IMR-90 (cell line): ENCODE results near the gene PLEK. TPM values are rescaled to one million over a fixed set of nuclear protein-coding genes. Genes with fewer than 3 reads are reported as not detected.

Experiments used
- ATAC-seq: fragments of 200-7000 bp; cut with Tn5 transposase; 2 replicates; pipeline ENCODE4 v1.9.1; 2020; ENCODE audit warnings: low read depth, mild to moderate bottlenecking, moderate library complexity
- BruUV-seq: library from RNA; stranded (reverse); fragments of 400-500 nt; replicated peaks from 2 replicates; lab custom pipeline; 2021; lab: Mats Ljungman, UMichigan
- CTCF ChIA-PET: fragments of 300-600 bp; formaldehyde crosslinking; extraction: SDS; loops from one replicate; lab custom pipeline; 2021; ENCODE audit warnings: antibody characterized with exemption; lab: Yijun Ruan, JAX
- POLR2A ChIA-PET: fragments of 300-600 bp; sonication (Branson Sonifier 250); formaldehyde crosslinking; loops from one replicate; lab custom pipeline; 2022; ENCODE audit warnings: antibody characterized with exemption; ENCODE audit not compliant: unreplicated experiment; lab: Charles Lee
- DNase-seq: peaks from one replicate; pipeline ENCODE4 v3.0.0; 2013
- H2AFZ ChIP-seq: replicated peaks from 2 replicates; pipeline ENCODE3; 2013; ENCODE audit warnings: low read length, mild to moderate bottlenecking; ENCODE audit not compliant: poor library complexity
- H2AK5ac ChIP-seq: 2 replicates; pipeline ENCODE4 v1.6.1; 2013; ENCODE audit warnings: low read depth, low read length, inconsistent platforms
- H2AK9ac ChIP-seq: replicated peaks from 2 replicates; pipeline ENCODE3; 2013; ENCODE audit warnings: mild to moderate bottlenecking, low read depth, low read length, moderate library complexity; ENCODE audit not compliant: poor library complexity
- H2BK120ac ChIP-seq: 2 replicates; pipeline ENCODE4 v1.6.1; 2013; ENCODE audit warnings: low read depth, low read length, inconsistent platforms
- H2BK15ac ChIP-seq: 3 replicates; pipeline ENCODE4 v1.6.1; 2013; ENCODE audit warnings: low read depth, low read length, inconsistent platforms
- H2BK20ac ChIP-seq: 2 replicates; pipeline ENCODE4 v1.6.1; 2013; ENCODE audit warnings: low read depth, mild to moderate bottlenecking, inconsistent platforms, low read length, moderate library complexity
- H2BK5ac ChIP-seq: 2 replicates; pipeline ENCODE4 v1.6.1; 2013; ENCODE audit warnings: mild to moderate bottlenecking, low read depth, low read length, inconsistent platforms; ENCODE audit not compliant: poor library complexity, severe bottlenecking
- H3K14ac ChIP-seq: replicated peaks from 2 replicates; pipeline ENCODE4 v1.6.1; 2013; ENCODE audit warnings: low read depth, low read length, inconsistent platforms
- H3K18ac ChIP-seq: 2 replicates; pipeline ENCODE4 v1.6.1; 2013; ENCODE audit warnings: low read depth, low read length, control low read depth
- H3K23ac ChIP-seq: 2 replicates; pipeline ENCODE4 v1.6.1; 2013; ENCODE audit warnings: low read depth, low read length, inconsistent platforms
- H3K27ac ChIP-seq: 2 replicates; pipeline ENCODE4 v1.5.1; 2013; ENCODE audit warnings: mild to moderate bottlenecking, control low read depth, low read length; ENCODE audit not compliant: insufficient read depth
- H3K27me3 ChIP-seq: 2 replicates; pipeline ENCODE4 v1.6.1; 2013; ENCODE audit warnings: low read length; ENCODE audit not compliant: control insufficient read depth, insufficient read depth
- H3K36me3 ChIP-seq: 2 replicates; pipeline ENCODE4 v1.6.1; 2013; ENCODE audit warnings: low read length, mixed read lengths; ENCODE audit not compliant: control insufficient read depth, insufficient read depth
- H3K4ac ChIP-seq: 2 replicates; pipeline ENCODE4 v1.6.1; 2013; ENCODE audit warnings: low read depth, low read length, inconsistent platforms
- H3K4me1 ChIP-seq: 2 replicates; pipeline ENCODE4 v1.6.1; 2013; ENCODE audit warnings: low read length, mixed read lengths; ENCODE audit not compliant: control insufficient read depth, insufficient read depth
- H3K4me2 ChIP-seq: 2 replicates; pipeline ENCODE4 v1.6.1; 2013; ENCODE audit warnings: low read depth, mild to moderate bottlenecking, control low read depth, low read length, moderate library complexity
- H3K4me3 ChIP-seq: 2 replicates; pipeline ENCODE4 v1.5.1; 2013; ENCODE audit warnings: low read depth, mild to moderate bottlenecking, control low read depth, low read length, moderate library complexity; ENCODE audit not compliant: insufficient read depth
- H3K56ac ChIP-seq: 2 replicates; pipeline ENCODE4 v1.6.1; 2013; ENCODE audit warnings: low read length, inconsistent platforms; ENCODE audit not compliant: insufficient read depth; ENCODE audit errors: extremely low read depth
- H3K79me1 ChIP-seq, 2 experiments: 2 replicates each; pipeline ENCODE4 v1.6.1; 2013; ENCODE audit warnings: low read length in 2 of 2, inconsistent platforms in 1 of 2, low read depth in 1 of 2
- H3K9ac ChIP-seq: 2 replicates; pipeline ENCODE4 v1.6.1; 2013; ENCODE audit warnings: low read depth, low read length, control low read depth
- H3K9me1 ChIP-seq: 2 replicates; pipeline ENCODE4 v1.6.1; 2013; ENCODE audit warnings: low read length, inconsistent platforms; ENCODE audit not compliant: insufficient read depth
- H3K9me3 ChIP-seq: 2 replicates; pipeline ENCODE4 v1.6.1; 2013; ENCODE audit warnings: low read length; ENCODE audit not compliant: control insufficient read depth, insufficient read depth
- H4K20me1 ChIP-seq: 2 replicates; pipeline ENCODE4 v1.6.1; 2013; ENCODE audit warnings: low read length, inconsistent platforms; ENCODE audit not compliant: insufficient read depth
- H4K5ac ChIP-seq: 2 replicates; pipeline ENCODE4 v1.6.1; 2013; ENCODE audit warnings: mild to moderate bottlenecking, low read depth, low read length, control low read depth
- H4K8ac ChIP-seq, 2 experiments: 2 replicates each; pipeline ENCODE4 v1.6.1; 2013; ENCODE audit warnings: low read depth in 2 of 2, low read length in 2 of 2, control low read depth in 1 of 2, inconsistent platforms in 1 of 2
- H4K91ac ChIP-seq: 2 replicates; pipeline ENCODE4 v1.6.1; 2013; ENCODE audit warnings: low read depth, low read length, inconsistent platforms; ENCODE audit not compliant: insufficient read depth
- BHLHE40 ChIP-seq: fragments of 150-350 bp; IDR thresholded peaks from 2 replicates; pipeline ENCODE4 v1.6.1; 2016; ENCODE audit warnings: mild to moderate bottlenecking, low read depth, low read length
- CEBPB ChIP-seq: IDR thresholded peaks from 2 replicates; pipeline ENCODE4 v1.6.1; 2012; ENCODE audit warnings: low read depth, low read length, improper control_type of control experiment
- CHD1 ChIP-seq: IDR thresholded peaks from 2 replicates; pipeline ENCODE4 v1.6.1; 2012; ENCODE audit warnings: low read depth, low read length, improper control_type of control experiment
- FOS ChIP-seq: fragments of 150-350 bp; IDR thresholded peaks from 2 replicates; pipeline ENCODE4 v1.6.1; 2016; ENCODE audit warnings: low read depth, low read length
- MAZ ChIP-seq: IDR thresholded peaks from 2 replicates; pipeline ENCODE4 v1.6.1; 2012; ENCODE audit warnings: low read depth, mild to moderate bottlenecking, low read length, improper control_type of control experiment, moderate library complexity, borderline replicate concordance
- NFE2L2 ChIP-seq: fragments of 150-350 bp; IDR thresholded peaks from 2 replicates; pipeline ENCODE4 v1.6.1; 2016; ENCODE audit warnings: low read depth, mild to moderate bottlenecking, low read length
- POLR2A ChIP-seq: IDR thresholded peaks from 2 replicates; pipeline ENCODE4 v1.6.1; 2012; ENCODE audit warnings: mild to moderate bottlenecking, low read depth, low read length
- RAD21 ChIP-seq: IDR thresholded peaks from 2 replicates; pipeline ENCODE4 v1.6.1; 2012; ENCODE audit warnings: low read length, improper control_type of control experiment
- RCOR1 ChIP-seq: IDR thresholded peaks from 2 replicates; pipeline ENCODE4 v1.6.1; 2012; ENCODE audit warnings: mild to moderate bottlenecking, low read length, improper control_type of control experiment; ENCODE audit not compliant: insufficient replicate concordance
- WGBS, 2 experiments: methylation state at CpG; one replicate each; pipeline versions ENCODE4 v1.1.5 to v1.1.7; 2013; ENCODE audit warnings: missing lambda C conversion rate in 2 of 2; ENCODE audit not compliant: insufficient read length in 1 of 2; ENCODE audit errors: extremely low coverage in 2 of 2; 5-methylcytosine and 5-hydroxymethylcytosine counted together
- dilution Hi-C: fragments of 300-500 bp; cut with HindIII; formaldehyde crosslinking; loops from one replicate; pipeline ENCODE4 v1.14.3; 2018; ENCODE audit warnings: low sequenced_read_pairs; ENCODE audit not compliant: unreplicated experiment
- in situ Hi-C: fragments of 300-500 bp; cut with MboI; formaldehyde crosslinking; loops from 3 replicates; pipeline ENCODE4 v1.14.3; 2019; ENCODE audit warnings: low sequenced_read_pairs, inconsistent platforms, mixed read lengths
- intact Hi-C: fragments of 100-400 bp; cut with micrococcal nuclease; formaldehyde crosslinking; loops from 2 replicates; pipeline ENCODE4 v1.10.0; 2022
- polyA plus RNA-seq, 3 experiments: library from polyadenylated mRNA; depleted of rRNA; stranded (reverse); fragments of >200 nt; gene quantifications; 2 replicates each; pipeline ENCODE4 v1.2.3, GENCODE V29; 2012; ENCODE audit warnings: low replicate concordance in 1 of 3
- total RNA-seq: library from RNA; depleted of rRNA; stranded (reverse); fragments of >200 nt; gene quantifications from 2 replicates; pipeline ENCODE4 v1.2.3, GENCODE V29; 2012
- TF ChIP-seq, protein P1 (sequence below): fragments of 150-350 bp; IDR thresholded peaks from 2 replicates; pipeline ENCODE4 v1.6.1; 2016; ENCODE audit warnings: low read depth, mild to moderate bottlenecking, low read length, moderate library complexity, borderline replicate concordance
- TF ChIP-seq, protein P2 (sequence below): fragments of 150-350 bp; IDR thresholded peaks from 2 replicates; pipeline ENCODE4 v1.6.1; 2017; ENCODE audit warnings: mild to moderate bottlenecking, antibody characterized with exemption, low read length, low read depth
- TF ChIP-seq, protein P3 (sequence below): conservative IDR thresholded peaks from 2 replicates; pipeline ENCODE4 v1.5.1; 2012; ENCODE audit warnings: mild to moderate bottlenecking, low read depth, low read length, improper control_type of control experiment

Gene PLEK
- total and polyA plus RNA-seq, 2 of the 4 experiments (the other 2 are of a cell fraction), result under 0.01 TPM; not detected in 1

DNA sequence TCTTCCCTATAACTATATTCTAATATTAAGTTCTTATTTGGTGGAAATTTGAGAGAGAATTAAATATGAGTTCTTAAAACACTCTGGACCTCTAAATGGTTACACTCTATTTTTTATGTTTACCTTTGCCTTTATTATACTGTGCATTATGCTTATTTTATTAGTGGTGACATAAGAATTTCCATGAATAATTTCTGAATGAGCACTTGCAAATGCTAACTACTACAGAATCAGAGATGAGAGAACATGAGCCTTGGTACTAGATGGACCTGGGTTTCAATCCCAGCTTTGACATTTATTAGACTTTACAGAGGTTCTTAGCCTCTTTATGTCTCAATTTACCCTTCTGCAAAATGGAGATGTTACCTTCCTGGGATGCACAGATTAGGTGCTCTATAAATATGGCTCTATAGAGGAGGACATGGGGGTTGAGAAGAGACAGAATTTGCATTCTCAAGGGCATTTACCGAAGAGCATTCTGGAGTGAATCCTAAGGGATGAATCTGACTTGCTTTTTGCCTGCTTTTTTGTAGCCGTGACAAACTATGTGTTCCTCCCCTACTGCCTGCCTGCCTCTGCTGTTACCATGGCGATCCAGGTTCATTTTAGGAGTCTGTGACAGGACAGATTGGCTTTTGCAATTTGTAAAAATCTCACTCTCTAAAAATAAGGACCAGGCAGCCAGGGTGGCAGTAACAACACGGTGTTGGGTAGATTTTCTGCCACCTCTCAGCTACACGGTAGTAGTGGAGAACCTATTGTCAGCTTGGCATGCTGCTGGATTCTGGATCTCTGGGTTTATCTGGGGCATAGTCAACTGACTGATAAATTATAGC is 24.6 kb upstream of the PLEK start (continued):
- TF ChIP-seq, protein P1, sequence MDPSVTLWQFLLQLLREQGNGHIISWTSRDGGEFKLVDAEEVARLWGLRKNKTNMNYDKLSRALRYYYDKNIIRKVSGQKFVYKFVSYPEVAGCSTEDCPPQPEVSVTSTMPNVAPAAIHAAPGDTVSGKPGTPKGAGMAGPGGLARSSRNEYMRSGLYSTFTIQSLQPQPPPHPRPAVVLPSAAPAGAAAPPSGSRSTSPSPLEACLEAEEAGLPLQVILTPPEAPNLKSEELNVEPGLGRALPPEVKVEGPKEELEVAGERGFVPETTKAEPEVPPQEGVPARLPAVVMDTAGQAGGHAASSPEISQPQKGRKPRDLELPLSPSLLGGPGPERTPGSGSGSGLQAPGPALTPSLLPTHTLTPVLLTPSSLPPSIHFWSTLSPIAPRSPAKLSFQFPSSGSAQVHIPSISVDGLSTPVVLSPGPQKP, result no peak

DNA sequence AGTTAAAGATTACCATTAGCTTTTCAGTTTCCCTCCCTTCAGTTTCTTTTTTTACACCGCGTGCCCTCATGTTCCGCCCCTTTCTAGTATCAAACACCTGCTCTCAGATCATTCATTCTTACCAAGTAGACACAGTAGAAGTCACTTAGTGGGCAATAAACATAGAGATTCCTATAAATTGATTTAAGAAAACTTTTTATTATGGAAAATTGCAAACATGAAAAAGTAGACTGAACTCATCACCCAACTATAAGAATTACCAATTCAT is 24.1 kb upstream of the PLEK start:
- Histone ChIP-seq H3K4ac (no peak overlapping the region), H3K36me3 (no peaks in the 10 kb centered on the region), H2AK9ac (no peak overlapping the region), H3K14ac (no peak overlapping the region), H3K9ac (no peak overlapping the region), H4K5ac (no peak overlapping the region), H2BK20ac (no peak overlapping the region), H2BK120ac (no peak overlapping the region), H3K4me1 (no peaks in the 10 kb centered on the region), H4K20me1 (no peaks in the 10 kb centered on the region), H3K27me3 (no peaks in the 10 kb centered on the region), H3K23ac (no peak overlapping the region), H4K8ac (no peak overlapping the region), H3K27ac (no peak overlapping the region), H2BK15ac (no peak overlapping the region), H3K79me1 (no peaks in the 10 kb centered on the region), H3K9me3 (no peaks in the 10 kb centered on the region), H3K9me1 (no peaks in the 10 kb centered on the region), H3K4me2 (no peak overlapping the region), H4K91ac (no peak overlapping the region), H2BK5ac (no peak overlapping the region), H3K56ac (no peak overlapping the region), H3K4me3 (no peak overlapping the region), H2AFZ (no peak overlapping the region), H2AK5ac (no peak overlapping the region), H3K18ac (no peak overlapping the region)
- WGBS, 2 experiments, result no CpG with 5 or more reads among the region's 3 CpGs
- no TSS peak for BruUV-seq
- ChIA-PET CTCF (no interaction called here), POLR2A (no interaction called here)
- in situ Hi-C loops, result no loop called here
- DNase-seq (no peak), ATAC-seq (no peak)
- dilution Hi-C loops, result no loop called here
- intact Hi-C loops, result no loop called here
- TF ChIP-seq, protein P2, sequence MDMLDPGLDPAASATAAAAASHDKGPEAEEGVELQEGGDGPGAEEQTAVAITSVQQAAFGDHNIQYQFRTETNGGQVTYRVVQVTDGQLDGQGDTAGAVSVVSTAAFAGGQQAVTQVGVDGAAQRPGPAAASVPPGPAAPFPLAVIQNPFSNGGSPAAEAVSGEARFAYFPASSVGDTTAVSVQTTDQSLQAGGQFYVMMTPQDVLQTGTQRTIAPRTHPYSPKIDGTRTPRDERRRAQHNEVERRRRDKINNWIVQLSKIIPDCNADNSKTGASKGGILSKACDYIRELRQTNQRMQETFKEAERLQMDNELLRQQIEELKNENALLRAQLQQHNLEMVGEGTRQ, result no peak
- no peak for TF ChIP-seq POLR2A
- no peak for TF ChIP-seq NFE2L2
- TF ChIP-seq RAD21, result no peak
- no peak for TF ChIP-seq CEBPB
- TF ChIP-seq, protein P3, sequence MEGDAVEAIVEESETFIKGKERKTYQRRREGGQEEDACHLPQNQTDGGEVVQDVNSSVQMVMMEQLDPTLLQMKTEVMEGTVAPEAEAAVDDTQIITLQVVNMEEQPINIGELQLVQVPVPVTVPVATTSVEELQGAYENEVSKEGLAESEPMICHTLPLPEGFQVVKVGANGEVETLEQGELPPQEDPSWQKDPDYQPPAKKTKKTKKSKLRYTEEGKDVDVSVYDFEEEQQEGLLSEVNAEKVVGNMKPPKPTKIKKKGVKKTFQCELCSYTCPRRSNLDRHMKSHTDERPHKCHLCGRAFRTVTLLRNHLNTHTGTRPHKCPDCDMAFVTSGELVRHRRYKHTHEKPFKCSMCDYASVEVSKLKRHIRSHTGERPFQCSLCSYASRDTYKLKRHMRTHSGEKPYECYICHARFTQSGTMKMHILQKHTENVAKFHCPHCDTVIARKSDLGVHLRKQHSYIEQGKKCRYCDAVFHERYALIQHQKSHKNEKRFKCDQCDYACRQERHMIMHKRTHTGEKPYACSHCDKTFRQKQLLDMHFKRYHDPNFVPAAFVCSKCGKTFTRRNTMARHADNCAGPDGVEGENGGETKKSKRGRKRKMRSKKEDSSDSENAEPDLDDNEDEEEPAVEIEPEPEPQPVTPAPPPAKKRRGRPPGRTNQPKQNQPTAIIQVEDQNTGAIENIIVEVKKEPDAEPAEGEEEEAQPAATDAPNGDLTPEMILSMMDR, result no peak
- TF ChIP-seq CHD1, result no peak
- no peak for TF ChIP-seq FOS
- TF ChIP-seq, protein P1, result no peak
- no peak for TF ChIP-seq MAZ
- no peak for TF ChIP-seq RCOR1
- TF ChIP-seq BHLHE40, result no peak
